NT2/D1 (cell line): Measurements from ENCODE around the gene LILRB1.

Experiments
- SUZ12 ChIP-seq: IDR thresholded peaks from 2 replicates; pipeline ENCODE4 v1.6.1; 2011; ENCODE audit not compliant: insufficient read length, insufficient read depth; ENCODE audit errors: extremely low read depth
- YY1 ChIP-seq: IDR thresholded peaks from 2 replicates; pipeline ENCODE4 v1.6.1; 2011; ENCODE audit not compliant: insufficient read length, insufficient read depth
- ZNF274 ChIP-seq: IDR thresholded peaks from 2 replicates; pipeline ENCODE4 v1.6.1; 2011; ENCODE audit warnings: mild to moderate bottlenecking, low read depth, low read length

DNA sequence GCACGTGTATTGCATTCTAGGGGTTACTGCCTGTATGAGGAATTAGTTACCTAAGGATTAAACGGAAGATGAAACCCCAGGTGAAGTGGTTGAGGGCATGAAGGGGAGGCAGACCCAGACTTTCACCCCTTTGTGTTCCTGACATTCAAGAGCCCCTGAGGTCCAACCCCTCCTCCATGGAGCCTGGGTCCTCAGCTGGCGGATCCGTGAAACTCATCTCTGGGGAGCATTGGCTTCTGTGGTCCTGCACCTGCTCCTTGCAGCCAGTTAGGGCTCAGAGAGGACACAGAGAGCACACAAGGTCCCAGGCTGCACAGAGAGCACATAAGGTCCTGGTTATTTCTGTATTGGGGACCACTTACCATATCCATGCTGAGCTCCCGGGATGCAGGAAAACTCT is 43.9 kb upstream of the LILRB1 start:
- no peak for TF ChIP-seq YY1
- TF ChIP-seq SUZ12, result no peak
- no peak for TF ChIP-seq ZNF274
